LNCAP (cell line): ENCODE data around the gene KLHL18.

Experiments used
- CTCF ChIP-seq: fragments of 450-650 bp; IDR thresholded peaks from 2 replicates; pipeline ENCODE4 v1.5.1; 2017; ENCODE audit warnings: mild to moderate bottlenecking

The KLHL18 gene

DNA sequence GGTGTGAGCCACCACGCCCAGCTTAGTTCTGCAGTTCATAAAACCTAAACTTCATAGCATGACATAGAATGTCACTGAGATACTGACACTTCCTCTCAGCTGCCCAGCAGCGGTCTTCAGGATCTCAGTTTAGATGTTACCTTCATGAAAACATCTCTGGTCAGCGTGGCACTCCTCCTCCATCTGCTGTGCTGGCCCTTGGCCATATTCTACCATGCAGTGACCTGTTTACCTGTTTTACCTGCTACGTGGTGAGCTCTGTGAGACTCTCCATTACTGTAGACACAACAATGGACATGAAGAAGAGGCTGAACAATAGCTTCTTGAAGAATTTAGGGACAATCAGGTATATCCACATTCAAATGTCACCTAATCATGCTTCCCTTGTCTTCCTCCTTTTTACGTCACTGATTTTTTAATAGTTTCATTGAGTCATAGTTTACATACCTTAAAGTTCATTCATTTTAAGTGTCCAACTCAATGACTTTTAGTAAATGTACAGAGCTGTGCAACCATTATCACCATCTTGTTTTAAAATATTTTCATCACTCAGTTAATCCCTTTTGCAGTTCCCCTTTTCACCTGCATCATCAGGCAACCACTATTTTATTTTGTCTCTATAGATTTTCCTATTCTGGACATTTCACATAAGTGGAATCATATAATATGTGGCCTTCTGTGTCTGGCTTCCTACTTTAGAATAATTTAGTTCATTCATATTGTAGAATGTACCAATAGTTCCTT lies 65.8 kb downstream of the KLHL18 start:
- no peak for TF ChIP-seq CTCF

- TF ChIP-seq CTCF: no peak
These were observed 72.3 kb downstream of the KLHL18 start for GRCh38 chr3:47355010-47355409.

DNA sequence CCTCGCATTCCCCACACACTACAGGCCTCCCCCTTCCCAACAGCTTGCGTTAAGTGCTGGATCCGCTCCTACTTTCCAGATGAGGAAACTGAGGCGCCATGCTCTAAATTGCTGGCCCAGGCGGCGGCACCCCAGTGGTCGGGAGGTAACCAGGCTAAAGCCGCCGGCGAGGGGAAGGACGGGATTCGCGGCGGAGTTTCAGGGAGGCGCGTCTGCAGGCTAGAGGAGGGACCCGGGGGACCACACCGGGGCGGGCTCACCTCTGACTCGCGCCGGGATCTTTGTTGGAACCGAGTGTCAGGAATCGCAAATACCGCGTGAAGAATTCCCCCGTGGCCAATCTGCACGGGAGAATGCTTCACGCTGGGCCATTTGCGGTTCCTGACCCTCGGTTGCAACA lies 73.5 kb downstream of the KLHL18 start:
- TF ChIP-seq CTCF: no peak

GRCh38 chr3:47359323-47359722 lies 76.6 kb downstream of the KLHL18 start:
- TF ChIP-seq CTCF: no peak

DNA sequence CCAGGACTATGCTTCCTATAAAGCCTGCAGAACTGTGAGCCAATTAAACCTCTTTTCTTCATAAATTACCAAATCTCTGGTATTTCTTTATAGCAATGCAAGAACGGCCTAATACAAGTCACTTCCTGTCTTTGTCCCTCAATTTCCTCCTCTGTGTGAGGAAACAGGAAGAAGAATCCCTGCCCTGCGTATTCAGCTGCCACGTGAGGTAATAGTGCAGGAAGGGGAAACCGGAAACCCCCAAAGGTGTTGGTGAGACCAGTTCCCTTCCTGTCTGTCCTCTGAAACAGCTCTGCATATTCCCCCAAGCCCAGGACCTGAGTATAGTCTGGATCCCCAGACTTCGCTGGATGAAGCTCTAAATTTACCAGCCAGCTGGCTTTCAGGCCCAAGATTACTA lies 80.0 kb downstream of the KLHL18 start:
- TF ChIP-seq CTCF: no peak

DNA sequence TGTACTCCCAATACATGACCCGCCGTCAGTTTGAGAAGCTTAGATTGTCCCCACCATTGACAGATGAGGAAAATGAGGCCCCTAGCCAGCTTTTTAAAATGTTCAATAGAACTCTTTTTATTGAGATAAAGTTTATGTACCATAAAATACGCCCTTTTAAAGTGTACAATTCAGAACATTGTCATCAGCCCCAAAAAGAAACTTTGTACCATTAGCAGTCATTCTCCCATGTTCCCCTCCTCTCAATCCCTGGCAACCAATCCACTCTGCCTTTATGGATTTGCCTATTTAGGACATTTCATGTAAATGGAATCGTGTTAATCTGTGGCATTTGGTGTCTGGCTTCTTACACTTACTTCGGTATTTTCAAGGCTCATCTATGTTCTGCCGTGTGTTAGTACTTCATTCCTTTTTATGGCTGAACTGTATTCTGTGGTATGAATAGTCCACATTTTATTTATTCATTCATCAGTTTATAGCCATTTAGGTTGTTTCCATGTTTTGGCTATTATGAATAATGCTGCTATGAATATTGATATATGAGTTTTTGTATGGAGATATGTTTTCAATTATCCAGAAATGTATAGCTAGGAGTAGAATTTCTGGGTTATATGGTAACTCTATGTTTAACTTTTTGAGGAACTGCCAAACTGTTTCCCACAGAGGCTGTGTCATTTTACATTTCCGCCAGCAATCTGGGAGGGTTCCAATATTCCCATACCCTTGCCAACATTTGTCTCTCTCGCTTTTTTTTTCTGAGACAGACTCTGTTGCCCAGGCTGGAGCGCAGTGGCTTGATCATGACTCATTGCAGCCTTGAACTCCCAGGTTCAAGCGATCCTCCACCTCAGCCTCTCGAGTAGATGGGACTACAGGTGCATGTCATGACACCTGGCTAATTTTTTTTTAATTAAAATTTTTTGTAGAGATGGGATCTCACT lies 82.7 kb downstream of the KLHL18 start:
- no peak for TF ChIP-seq CTCF

GRCh38 chr3:47366833-47367232 lies 84.1 kb downstream of the KLHL18 start:
- TF ChIP-seq CTCF: no peak
